NCI-H524 (cell line): ENCODE data around the gene UBTD1.
A peak's percentile ranks its signal among the peaks of the same experiment; 100 is the strongest.

ENCODE experiments used
- DNase-seq, 2 experiments: peaks; one replicate each; lab custom pipeline; 2025; lab: John Stamatoyannopoulos, UW

Gene UBTD1

GRCh38 chr10:97584798-97585438 lies 86.2 kb downstream of the UBTD1 start:
- DNase-seq: no peak

GRCh38 chr10:97585439-97585811 lies 86.7 kb downstream of the UBTD1 start:
- DNase-seq: no peak

GRCh38 chr10:97587183-97587582 lies 88.5 kb downstream of the UBTD1 start:
- DNase-seq: no peak

- DNase-seq: no peak
These were observed 90.8 kb downstream of the UBTD1 start, which contains the start of gene C10orf62 for GRCh38 chr10:97589479-97589878. Gene C10orf62, plus strand, starts transcription at chr10:97589721. Its CDS starts 177 bp downstream, at chr10:97589898.

GRCh38 chr10:97590082-97590747 lies 91.5 kb downstream of the UBTD1 start:
- no peak for DNase-seq

GRCh38 chr10:97590748-97591495 lies 92.2 kb downstream of the UBTD1 start:
- peak in 1 of 2 experiments; percentile 2 for DNase-seq

GRCh38 chr10:97593421-97593820 lies 94.7 kb downstream of the UBTD1 start:
- no peak for DNase-seq

GRCh38 chr10:97596101-97597082 lies 97.7 kb downstream of the UBTD1 start:
- no peak for DNase-seq

GRCh38 chr10:97597778-97598177 lies 99.1 kb downstream of the UBTD1 start:
- DNase-seq: no peak

GRCh38 chr10:97598407-97599271 lies 99.9 kb downstream of the UBTD1 start:
- no peak for DNase-seq

- no peak for DNase-seq
These were observed 100.5 kb downstream of the UBTD1 start for GRCh38 chr10:97599272-97599619.

GRCh38 chr10:97600616-97601015 lies 101.9 kb downstream of the UBTD1 start:
- no peak for DNase-seq

GRCh38 chr10:97601268-97602215 lies 102.8 kb downstream of the UBTD1 start:
- no peak for DNase-seq

GRCh38 chr10:97607095-97607636 lies 108.4 kb downstream of the UBTD1 start:
- no peak for DNase-seq

GRCh38 chr10:97608991-97609561 lies 110.4 kb downstream of the UBTD1 start:
- DNase-seq: no peak

- DNase-seq: no peak
These were observed 112.7 kb downstream of the UBTD1 start for GRCh38 chr10:97611473-97611872.

GRCh38 chr10:97612386-97612785 lies 113.7 kb downstream of the UBTD1 start:
- peak in 1 of 2 experiments; percentile 13 for DNase-seq

- no peak for DNase-seq
These were observed 119.6 kb downstream of the UBTD1 start for GRCh38 chr10:97618285-97618684.

- DNase-seq: no peak
These were observed 120.0 kb downstream of the UBTD1 start for GRCh38 chr10:97618733-97619132.
